HS-5 (cell line): ENCODE results near the gene GDPD5.

Experiments used
- DNase-seq: peaks from one replicate; pipeline ENCODE4 v3.0.0-alpha.2; 2012; ENCODE audit warnings: low read depth

Gene GDPD5

DNA sequence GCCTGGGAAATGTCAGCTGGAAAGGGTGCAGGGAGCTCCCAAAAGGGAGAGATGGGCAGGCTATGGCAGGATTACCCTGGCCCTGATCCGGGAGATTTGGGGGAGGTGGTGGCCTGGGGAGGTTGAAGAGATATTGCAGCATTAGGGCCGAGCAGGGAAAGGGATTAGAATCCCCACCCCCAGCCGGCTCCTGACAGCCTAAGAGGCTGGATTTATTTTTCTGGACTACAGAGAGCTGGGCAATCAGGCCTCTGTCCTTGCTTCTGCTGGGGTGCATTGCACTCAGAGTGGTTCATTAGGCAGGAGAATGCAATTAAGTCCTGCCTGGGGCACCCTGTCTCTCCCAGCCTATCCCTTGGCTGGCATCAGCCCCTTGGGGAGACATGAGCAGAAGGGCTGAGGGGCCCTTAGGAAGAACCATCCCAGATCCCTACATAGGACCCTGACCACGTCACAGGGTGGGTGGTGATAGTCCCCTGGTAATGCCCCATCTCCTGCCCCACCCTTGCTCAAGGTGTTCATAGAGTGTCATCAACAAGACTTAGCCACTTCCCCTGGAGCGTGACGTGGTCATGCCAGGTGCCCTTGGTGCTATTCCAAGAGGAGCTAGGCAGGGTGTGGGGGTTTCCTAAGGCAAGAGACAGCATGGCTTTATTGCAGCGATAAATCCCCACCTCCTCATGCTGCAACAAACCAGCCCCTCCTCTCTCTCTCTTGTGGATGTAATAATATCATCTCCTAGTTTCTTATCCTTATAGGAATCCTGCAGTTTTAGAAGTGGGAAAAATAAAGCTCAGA is 54.4 kb downstream of the GDPD5 start:
- DNase-seq = no peak

DNA sequence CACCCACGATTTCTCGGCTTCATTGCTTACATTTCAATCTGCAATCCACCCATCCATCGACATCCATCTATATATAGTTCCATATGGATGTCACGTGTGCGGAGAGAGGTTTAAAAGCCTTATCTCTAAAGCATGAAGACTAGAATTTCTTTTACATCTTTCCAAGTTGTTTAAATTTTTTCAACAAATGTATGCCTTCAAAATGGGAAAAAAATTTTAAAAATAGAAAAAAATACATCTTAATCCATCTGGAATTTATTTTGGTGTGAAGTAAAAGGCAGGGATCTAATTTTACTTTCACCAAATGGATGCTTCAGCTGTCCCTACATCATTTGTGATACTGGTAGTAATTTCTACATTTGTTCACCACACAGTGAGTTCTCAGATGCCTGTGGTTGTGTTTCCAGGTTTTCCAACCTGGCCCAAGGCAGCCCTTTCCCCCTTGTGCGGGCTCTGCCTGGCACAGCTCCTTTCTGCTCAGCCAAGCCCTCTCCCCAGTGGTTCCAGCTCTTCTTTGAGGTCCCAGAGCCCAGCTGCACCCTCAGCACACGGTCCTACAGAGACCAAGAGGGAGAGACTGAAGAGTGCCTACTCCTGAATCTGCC is 55.2 kb downstream of the GDPD5 start:
- DNase-seq = no peak

DNA sequence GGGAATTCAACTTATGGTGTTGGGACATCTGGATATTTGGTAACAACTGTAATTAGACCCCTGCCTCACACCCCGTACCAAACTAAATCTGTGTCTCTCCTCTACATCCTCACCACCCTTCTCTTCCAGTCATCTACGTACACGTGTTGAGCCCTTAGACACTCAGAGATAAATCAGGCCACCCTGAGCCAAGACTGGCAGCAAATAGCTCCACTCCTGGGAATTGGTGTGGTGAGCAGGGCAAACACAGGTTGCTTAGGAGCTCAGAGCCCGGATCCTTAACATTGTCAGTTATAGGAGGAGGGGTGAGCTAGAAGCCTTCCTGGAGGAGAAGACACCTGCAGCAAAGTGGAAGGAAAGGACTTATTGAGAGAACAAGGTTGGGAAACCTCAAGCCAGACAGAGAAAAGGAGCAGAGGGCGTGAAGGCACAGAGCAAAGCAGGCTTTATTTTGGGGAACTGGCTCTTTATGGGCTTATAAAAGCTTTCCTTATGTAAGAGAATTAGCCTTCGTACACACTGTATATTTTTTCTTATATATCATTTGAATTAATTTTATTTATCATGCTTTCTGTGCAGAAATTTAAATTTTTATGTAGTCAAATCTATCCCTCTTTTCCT is 55.8 kb downstream of the GDPD5 start:
- no peak for DNase-seq

DNA sequence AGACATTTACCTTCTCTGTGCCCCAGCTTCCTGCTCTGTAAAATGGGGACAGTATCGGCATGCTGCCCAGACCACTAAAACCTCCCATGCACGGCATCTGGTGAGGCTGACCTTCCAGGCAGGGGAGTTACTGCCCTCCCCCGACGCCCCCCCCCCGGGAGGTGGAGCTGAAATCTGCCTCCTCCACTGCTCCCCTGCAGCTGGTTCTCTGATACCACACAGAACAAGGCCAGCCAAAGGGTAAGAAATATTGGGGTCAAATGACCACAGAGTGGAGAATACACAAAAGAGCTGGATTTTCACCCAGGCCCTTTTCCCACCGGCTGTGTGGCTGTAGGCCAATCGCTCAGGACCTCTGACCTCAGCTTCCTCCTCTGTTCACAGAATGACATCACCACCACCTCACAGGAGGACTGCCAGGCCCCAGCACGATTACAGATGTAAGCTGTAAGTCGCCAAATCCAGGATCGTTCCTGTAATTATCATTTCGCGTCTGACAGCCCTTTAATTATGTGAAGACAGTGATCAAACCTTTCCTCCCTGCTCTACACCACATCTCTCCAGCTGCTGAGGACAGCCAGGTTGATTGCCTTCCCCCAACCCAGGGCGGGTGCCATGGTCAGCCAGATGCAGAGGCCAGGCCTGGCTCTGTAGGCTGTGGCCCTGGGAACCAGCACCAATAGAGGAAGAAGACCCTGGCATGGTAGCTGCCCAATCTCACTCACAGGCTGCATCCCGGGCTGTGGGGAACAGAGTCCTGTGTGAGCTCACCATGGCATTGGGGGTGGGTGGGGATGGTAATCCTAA is 57.0 kb downstream of the GDPD5 start:
- DNase-seq = no peak

DNA sequence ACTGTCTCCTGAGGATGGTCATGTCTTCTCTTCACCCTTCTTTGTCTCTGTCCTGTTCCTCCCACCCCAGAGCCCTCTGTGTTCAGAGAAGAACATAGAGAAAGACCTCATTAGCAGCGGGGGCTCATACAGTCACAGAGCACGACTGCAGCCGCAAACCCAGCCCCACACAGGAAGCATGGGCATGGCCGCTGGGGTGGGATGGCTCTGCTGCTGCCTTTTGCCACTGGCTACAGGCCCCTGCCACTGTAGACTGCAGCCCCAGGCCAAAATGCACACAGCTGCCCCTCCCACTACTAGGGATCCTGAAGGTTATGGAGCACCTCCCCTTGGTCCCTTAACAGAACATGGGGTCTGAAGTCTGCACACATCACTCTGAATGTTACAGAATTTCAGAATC is 57.9 kb downstream of the GDPD5 start:
- no peak for DNase-seq

DNA sequence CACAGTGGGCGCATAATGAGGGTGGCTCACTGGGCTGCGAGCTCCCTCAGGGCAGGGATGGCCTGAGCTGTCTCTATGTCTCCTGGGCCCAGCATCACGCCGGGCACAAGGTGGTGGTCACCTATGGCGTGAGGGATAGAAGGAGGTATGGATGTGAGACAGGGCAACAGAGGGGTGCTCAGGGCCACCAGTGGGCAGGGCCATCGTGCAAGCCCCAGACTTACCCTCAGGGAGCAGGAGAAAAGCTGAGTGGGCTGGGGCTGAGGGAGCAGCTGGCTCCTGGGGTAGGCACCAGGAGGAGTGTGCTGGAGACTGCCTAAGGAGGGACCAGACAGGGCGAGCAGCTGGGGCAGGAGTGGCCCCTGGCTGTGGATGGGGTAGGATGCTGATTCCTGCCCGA is 58.4 kb downstream of the GDPD5 start:
- DNase-seq = no peak

DNA sequence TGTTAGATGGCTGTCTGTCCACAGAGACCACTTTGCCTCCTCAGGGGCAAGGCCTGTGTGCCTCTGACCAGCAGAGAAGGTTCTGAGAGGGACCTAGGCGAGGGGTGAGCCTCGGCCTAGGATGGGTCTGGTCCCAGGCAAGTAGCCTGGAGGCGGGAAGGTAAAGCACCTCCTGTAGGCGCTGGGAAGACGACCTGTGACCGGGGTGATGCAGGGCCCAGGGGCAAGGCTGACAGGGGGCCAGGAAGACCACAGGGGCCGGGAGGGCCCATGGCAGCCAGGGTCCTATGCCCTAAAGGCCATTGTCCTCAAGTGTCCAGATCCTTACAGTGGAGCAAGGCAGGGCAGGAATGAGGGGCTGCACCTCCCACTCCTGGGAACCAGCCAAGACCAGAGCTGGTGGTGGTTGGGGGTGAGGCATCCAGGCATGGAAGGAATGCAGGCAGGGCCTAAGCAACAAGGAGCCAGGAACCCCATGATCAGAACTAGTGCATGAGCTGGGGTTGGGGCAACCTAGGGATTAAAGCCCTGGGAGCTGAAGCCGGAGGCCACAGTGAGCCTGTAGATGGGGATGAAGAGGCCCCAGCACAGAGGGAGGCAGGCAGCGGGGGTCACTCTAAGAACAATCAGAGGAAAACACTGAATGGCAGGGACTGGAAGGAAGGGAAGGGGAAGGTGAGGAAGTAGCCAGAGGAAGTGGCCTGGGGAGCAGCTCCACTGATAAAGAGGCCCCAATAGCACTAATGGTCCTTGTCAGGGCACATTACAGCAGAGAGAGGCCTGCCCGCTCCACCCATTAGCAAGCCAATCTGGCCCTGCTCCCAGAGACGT is 59.8 kb downstream of the GDPD5 start:
- DNase-seq = no peak

DNA sequence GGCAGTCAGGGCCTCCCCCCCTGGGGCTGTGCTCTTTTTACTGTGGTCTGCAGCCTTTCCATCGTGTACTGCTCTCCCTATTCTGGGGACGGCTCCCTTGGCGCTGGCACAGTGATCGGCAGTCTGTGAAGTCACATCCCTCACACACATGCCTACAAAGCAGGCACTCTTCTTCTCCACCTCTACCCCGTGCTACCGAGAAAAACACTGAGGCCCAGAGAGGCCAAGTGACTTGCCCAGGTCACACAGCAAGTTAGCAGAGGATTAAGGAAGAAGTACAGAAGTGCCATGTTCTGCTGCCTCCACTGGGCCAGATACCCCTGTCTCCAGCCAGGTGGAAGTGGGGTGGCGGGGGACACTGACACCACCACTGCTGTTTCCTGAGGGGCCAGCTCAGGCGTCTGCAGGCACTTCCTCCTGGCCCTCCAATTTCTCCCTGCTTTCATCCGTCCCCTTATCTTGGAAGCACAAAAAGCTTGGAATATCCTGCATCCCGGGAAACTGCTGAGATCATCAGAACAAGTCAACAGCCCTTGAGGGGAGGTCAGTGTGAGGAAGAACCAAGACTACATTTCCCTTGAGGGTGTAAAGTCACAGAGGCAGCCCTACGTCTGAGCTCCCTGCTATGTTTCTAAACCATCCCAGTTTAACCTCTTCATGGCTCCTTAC is 62.5 kb downstream of the GDPD5 start:
- DNase-seq = no peak

DNA sequence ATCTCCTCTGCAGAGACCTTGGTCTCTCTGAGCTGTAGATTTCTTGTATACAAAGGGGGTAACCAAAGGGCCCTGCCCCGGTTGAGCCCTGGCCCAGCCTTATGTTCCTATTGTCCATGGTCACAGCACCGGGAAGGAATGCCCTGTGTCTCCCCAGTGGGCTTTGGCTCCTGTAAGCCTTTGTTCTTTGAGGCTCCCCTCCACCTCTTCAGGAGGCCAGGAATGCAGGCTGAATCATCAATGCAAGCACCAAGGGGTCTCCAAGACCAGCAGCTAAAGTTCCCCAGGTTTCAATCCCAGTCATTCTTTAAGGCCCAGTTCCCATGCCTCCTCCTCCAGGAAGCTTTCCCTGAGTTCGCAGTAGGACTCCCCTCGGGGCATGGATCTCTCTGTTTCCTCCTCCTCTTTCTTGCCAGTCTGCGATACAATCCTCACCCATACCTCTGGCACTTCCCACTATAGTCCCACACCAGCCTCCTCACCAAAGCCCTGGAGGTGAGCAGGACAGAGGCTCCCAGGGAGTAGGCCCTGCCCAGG is 63.6 kb downstream of the GDPD5 start:
- no peak for DNase-seq

DNA sequence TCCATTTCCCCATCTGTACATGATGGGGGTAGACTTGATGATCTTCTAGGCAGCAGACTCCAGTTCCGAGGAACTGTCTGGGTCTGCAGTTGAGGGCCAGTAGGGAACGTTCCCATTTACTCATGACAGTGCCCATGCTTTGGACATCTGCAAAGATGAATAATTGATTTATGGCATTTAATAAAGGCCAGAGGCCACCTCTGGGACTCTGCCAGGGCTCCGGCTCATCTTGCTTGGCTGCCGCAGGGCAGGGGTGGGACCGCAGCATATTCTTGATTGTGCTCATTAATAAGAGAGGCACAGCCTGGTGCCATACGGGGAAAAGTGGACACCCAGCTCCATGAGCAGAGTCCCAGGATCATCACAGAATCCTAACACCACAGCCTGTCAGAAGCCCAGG is 64.6 kb downstream of the GDPD5 start:
- no peak for DNase-seq

DNA sequence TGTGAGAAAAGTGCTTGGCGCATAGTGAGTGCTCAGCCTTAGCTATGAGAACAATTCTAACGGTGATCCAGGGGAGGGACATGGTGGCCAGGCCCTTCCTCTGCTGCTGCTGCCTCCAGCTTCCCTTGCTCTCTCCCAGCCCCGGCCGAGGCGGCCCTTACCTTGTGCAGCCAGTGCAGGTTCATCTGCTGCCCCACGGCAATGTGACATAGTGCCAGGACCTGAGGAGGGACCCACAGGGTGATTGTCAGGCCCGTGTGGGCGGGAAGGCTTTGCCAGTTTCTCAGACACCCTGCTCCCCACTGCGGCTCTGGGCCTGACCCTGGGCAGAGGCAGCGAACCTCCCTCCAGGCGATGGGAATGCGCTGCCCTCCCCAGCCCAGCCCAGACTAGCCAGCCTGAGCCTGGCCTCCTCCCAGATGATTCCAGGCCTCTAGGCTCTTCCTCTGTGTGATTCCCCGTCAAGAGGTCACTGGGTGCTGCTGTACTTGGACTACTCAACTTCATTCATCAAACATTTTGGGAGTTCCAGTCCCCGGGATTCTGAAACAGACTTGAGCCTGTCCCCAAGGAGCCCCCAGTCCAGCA is 69.1 kb downstream of the GDPD5 start:
- no peak for DNase-seq

DNA sequence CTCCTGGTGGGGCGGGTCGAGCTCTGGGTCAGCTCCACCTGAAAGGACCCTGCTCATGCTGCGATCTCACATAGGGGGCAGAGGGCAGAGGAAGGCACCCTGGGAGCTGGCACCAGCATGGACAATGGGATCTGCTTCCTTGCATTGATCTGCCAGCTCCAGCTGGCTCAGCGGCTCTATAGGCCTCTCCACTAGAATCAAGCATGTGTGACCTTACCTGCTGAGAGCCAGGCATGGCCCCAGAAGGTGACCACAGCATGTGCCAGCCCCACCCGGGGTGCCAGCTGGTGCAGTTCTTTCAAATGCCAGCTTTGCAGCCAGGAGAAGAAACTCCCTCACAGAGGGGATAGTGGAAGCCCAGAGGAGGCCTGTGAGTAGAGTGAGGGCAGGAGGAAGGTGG is 70.8 kb downstream of the GDPD5 start:
- no peak for DNase-seq

DNA sequence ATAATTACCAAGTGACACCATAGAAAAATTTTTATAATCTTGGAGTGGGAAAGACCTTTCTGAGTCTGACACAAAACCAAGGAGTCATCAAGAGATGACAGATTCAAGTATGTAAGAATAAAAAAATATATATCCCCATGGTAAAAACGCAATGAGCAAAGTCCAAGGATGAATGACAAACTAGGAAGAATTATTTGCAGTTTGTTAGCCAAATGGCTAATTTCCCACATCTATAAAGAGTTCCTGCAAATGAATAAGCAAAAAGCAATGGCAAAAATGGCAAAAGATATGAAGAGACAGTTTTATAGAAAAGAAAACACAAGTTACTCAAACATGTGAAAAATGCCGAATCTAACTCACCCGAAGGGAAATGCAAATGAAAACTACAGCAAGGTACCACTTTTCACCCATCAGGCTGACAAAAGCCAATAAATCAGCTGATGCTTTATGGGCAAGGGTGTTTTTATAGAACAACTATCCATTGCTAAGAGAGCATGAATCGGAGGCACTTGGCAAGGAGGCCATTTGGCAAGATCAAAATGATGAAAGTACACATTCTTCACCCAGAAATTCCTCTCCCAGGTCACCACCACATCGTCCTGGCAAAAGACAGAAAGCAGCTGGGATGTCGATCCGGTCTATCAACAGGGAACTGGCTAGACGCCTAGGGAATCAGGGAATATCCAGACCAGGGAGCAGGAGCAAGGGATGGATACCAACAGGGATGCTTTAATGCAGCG is 71.7 kb downstream of the GDPD5 start:
- no peak for DNase-seq

DNA sequence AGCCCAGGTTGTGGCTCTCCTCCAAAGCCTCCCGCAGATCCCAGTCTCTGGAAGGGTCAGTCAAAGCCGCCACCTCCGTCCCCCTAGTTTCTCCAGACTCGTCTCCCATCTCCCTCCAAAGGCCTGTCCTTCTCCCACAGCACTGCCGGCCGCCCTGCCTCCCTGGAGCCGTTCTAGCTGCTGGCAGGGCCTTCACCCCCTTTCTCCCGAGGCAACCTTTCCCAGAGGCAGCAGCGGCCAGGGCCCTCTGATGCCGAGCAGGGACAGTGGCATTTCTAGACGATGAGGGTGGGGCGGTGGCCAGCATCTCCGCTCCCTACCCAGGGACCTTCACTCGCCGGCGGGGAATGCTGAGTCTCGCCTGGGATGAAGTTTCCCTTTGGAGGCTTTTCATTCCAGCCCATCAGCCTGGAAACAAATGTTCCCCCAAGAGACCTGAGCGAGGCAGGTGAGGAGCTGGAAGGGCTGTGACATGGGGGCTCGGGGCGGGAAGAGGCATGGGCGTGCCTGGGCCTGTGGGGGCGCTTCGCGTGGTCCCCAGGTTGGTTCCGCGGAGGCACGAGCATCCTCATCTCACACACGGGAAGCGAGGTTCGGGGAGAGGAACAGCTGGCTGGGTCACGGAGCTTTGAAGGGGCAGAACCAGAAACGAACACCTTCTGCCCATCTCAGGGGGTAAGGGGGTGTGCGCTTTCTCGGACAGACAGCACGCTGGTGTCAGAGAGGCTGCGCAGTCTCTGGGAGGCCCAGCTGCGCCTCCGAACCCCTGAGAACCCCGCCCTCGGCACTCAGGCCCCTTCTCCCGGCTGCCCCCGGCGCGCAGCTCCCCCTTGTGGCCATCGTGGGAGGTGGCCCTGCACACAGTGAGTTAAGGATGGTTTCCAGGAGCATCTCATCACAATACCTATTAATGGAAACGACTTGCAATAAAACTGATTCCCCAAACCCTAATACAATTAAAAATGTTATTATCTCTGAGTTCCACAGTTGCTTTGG is 74.6 kb downstream of the GDPD5 start:
- DNase-seq = no peak

DNA sequence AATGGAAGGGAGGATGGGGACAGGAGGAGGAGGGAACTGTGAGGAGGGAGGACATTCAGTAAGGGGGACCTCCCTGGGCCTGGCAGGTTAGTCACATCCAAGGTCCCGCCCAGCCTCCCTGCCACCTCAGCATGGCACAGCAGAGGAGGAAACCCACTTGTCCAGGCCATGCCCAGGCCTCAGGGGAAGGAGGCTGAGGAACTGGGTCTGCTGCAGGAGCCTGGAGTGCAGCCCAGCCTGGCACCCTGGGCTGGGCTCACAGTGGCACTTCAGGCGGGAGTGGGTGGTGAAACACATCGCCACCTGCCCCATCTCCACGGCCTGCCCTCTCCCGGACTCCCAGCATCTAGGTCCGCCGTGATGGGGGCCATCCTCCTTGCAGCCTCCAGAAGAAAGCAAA is 75.5 kb downstream of the GDPD5 start:
- no peak for DNase-seq

DNA sequence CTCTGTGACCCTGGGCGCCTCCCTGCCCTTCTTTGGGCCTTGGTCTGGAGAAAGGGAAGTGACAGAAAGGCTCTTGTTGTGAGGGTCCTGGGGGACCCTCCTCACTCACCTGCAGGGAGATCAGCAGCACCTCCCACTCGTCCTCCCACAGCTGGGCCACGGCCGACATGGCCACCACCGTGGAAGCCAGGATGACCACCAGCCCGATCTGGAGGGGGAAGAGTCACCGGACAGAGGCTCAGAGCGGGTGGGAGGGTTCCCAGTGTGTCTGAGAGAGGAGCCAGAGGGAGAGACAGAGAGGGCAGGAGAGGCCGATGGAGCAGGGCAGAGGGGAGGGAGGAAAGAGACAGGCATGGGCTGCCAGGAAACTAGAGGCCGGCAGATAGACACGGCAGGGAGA is 76.0 kb downstream of the GDPD5 start:
- DNase-seq = no peak

DNA sequence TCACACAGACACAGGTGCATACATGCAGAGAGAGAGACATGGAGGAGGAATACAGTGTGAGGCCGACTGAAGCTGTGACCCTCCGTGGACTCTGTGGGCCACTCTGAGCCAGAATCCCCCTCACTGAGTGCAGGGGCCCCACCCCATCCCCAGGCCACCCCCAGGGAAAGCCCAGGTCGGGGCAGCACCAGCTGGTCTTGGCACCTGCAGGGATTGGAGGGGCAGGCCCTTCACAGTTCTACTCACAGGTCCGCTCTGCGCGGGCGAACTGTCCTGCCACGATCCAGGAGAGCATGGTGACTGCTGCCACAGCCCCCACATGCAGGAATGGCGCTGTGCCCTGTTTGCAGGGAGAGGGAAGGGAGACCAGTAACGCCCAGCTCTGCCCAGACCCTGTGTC is 76.5 kb downstream of the GDPD5 start:
- no peak for DNase-seq

DNA sequence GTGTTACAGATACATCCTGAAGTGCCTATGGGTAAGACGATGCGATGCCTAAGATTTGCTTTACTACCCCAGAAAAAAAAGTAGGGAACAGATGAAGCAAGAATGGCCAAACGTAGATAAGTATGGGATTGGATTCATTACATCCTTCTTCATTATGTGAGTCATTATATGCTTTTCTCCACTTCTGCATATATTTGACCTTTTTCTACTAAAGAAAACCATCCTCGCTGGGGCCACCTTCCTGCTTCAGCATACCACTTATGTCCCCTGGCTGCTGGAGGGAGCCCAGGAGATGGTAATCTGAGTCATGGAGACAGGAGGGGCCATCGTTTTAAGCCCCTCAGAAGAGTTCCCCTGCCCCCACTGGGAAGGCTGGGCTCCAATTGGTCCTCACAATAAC is 78.3 kb downstream of the GDPD5 start:
- no peak for DNase-seq
